Omental fat pad (tissue), 4 donors: ENCODE measurements around the gene ELP1. TPM values are rescaled to one million over a fixed set of nuclear protein-coding genes. Genes with fewer than 3 reads are reported as not detected.
"Not testable (repeated sequence)": the region's sequence is repeated elsewhere in the genome, so short reads cannot be mapped to it uniquely, and the experiment has no call there.

Source experiments
- ATAC-seq: fragments of 150-250 bp; one replicate; pipeline ENCODE4 v1.9.1; 2016; ENCODE audit warnings: mild to moderate bottlenecking, moderate library complexity; ENCODE audit not compliant: low FRiP score
- DNase-seq: peaks from one replicate; pipeline ENCODE4 v3.0.0-alpha.2; 2019; ENCODE audit warnings: low spot score
- total RNA-seq, 4 donors: library from RNA; depleted of rRNA; stranded (reverse); fragments of >200 nt; gene quantifications; one replicate each; pipeline ENCODE4 v1.1.0, GENCODE V29; 2016
- TF ChIP-seq, protein P1 (sequence below), 3 donors: fragments of 450-650 bp; IDR thresholded peaks; one replicate each; pipeline ENCODE4 v1.5.1; 2016 to 2017; ENCODE audit warnings: antibody characterized with exemption in 3 of 3, mild to moderate bottlenecking in 3 of 3, moderate library complexity in 2 of 3

Gene ELP1
- total RNA-seq, 4 donors from 2014 or later: 16.0 to 24.9 (median 18.7) TPM

DNA sequence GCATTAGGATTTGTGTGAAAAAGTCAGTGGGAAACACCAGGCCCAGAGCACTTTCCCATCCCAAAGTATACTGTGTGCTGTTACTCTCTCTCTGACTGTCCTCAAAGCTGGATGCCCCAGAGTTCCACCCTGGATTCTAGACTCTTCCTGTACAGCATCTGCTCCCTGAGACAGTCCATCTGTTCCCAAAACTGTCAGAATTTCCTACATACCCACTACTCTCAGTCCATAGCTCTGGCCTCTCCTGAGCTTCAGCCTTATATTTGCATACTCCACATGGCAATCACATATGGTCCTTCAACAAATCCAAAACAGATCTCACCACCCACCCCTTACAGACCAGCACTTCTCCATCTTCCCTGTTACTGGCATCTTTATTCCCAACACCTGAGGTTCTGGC, 9.5 kb downstream of the ELP1 start:
- ATAC-seq: no peak
- no peak for DNase-seq
- TF ChIP-seq, protein P1, sequence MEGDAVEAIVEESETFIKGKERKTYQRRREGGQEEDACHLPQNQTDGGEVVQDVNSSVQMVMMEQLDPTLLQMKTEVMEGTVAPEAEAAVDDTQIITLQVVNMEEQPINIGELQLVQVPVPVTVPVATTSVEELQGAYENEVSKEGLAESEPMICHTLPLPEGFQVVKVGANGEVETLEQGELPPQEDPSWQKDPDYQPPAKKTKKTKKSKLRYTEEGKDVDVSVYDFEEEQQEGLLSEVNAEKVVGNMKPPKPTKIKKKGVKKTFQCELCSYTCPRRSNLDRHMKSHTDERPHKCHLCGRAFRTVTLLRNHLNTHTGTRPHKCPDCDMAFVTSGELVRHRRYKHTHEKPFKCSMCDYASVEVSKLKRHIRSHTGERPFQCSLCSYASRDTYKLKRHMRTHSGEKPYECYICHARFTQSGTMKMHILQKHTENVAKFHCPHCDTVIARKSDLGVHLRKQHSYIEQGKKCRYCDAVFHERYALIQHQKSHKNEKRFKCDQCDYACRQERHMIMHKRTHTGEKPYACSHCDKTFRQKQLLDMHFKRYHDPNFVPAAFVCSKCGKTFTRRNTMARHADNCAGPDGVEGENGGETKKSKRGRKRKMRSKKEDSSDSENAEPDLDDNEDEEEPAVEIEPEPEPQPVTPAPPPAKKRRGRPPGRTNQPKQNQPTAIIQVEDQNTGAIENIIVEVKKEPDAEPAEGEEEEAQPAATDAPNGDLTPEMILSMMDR (IDR thresholded peaks at IDR 0.05): no peak

DNA sequence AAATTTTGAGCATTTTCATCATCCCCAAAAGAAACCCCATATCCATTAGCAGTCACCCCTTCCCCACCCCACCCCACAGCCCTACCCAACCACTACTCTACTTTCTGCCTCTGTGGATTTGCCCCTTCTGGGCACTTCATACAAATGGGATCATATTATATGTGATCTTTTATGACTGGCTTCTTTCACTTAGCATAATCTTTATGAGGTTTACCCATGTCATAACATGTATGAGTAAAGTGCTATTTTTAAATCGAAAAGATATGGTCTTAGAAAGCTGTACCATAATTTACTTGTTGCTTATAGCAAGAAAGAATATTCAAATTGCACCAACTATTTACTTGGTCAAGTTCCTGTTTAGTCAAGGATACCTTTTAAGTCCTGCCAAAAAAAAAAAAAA, 12.7 kb downstream of the ELP1 start:
- no peak for DNase-seq
- TF ChIP-seq, protein P1 (IDR thresholded peaks at IDR 0.05): no peak

DNA sequence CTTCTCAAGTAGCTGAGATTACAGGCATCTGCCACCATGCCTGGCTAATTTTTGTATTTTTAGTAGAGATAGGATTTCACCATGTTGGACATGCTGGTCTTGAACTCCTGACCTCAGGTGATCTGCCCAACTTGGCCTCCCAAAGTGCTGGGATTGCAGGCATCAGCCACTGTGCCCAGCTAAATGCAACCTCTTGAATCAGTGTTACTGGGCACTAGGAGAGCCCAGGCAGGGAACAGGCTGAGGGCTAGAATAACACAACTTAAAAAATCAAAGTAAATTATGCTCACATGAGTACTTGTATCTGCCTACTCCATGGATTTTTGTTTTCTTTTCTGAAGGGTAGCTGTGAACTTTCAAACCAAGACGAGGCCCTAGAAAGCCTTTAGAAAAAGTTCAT, 13.5 kb downstream of the ELP1 start:
- not testable (repeated sequence) for ATAC-seq, DNase-seq

More for the DNA sequence above, 12.7 kb downstream of the ELP1 start:
- ATAC-seq: no peak

DNA sequence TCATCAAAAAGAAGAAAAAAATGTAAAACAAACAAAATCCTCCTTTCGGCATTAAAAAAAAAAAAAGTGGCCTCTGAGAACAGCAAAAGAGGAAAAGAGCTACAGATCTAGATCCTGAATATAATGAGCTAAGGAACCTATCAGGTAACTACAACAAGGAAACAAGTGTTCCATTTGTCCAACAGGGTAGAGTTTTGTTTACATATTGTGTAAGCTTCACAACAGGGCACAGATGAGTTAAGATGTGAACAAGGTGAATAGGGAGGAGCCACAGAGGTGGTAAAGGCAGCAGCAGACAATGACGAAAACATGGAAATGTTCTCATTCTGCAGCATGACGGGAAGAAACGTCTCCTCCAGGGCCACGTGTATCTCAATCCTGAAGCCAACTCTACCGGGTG, 14.4 kb downstream of the ELP1 start:
- TF ChIP-seq, protein P1 (IDR thresholded peaks at IDR 0.05): no peak
- ATAC-seq: no peak
- no peak for DNase-seq

DNA sequence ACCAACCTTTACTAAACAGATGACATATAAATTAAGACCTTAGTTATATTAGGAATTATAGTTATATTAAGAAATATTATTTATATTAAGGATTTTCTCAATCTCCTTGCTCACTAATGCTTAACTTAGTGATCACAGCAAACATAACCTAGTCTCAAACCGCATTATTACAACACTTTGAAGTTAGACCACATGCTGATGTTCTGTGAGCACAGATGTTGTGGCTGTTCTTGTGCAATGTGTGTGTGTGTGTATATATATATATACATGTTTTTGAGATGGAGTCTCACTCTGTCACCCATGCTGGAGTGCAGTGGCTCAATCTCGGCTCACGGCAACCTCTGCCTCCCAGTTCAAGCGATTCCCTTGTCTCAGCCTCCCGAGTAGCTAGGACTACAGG, 20.5 kb downstream of the ELP1 start:
- TF ChIP-seq, protein P1 (IDR thresholded peaks at IDR 0.05): no peak
- ATAC-seq (no peak), DNase-seq (no peak)

DNA sequence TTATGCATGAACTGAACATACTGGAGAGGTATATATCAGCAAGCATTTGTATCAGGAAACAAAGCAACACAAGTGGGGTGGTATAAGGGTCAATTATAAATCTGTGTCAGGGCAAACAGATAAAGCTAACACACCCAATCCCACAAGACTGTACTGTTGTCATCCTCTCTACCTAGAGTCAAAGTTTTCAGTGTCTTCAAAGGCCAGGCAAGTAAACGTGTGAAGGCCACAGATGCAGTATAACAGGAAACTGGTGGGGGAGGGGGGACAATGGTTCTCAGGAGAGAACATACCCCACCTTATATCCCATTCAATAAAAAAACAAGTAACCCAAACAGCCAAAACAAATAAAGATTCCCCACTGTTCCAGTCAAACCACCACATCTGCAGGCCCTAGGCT, 22.1 kb downstream of the ELP1 start:
- ATAC-seq (no peak), DNase-seq (no peak)
- TF ChIP-seq, protein P1 (IDR thresholded peaks at IDR 0.05): no peak

DNA sequence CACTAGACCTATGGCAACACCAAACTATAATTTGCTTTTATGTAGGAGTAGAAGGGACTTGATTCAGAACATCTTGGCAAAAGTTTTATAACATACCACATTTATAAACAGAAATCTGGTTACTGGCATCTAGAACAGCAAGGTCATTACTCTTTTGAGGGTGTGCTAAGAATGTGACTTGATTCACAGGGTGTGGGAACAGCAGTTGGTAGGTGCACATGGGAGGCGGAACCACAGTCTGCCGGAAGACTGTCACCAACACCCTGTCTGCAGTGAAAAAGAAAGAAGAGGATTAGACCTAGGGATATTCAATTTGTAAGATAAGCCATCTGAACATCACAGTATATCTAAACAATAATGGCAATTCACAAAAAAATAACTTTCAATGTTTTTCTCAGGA, 23.0 kb downstream of the ELP1 start:
- DNase-seq (no peak), ATAC-seq (no peak)
- TF ChIP-seq, protein P1 (IDR thresholded peaks at IDR 0.05): no peak

DNA sequence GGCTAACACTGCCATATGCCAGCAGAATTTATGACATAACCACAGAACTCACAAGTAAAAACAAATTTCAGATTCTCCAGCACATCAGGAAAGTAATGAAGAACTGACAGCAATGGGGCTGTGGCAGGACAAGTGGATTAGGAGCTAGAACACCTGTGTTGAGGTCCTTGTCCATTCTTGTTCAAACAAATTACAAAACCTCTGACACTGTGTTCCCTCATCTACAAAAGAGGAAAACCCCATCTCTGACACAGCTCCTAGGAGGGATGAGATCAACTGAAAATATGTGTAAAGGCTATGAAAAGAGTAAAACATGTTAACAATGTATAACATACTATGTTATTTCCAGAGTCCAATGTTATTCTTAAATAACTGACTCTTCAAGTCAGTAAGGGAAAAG, 23.5 kb downstream of the ELP1 start:
- DNase-seq: no peak
- TF ChIP-seq, protein P1 (IDR thresholded peaks at IDR 0.05): no peak
- ATAC-seq: no peak
